SK-N-SH (cell line): ENCODE results near the gene XPR1. TPM values are rescaled to one million over a fixed set of nuclear protein-coding genes. Genes with fewer than 3 reads are reported as not detected.

Experiments used
- CTCF ChIA-PET: fragments of 300-600, 350-600 bp; formaldehyde crosslinking; extraction: SDS; loops from one replicate; lab custom pipeline; 2021; lab: Yijun Ruan, JAX
- POLR2A ChIA-PET: fragments of 350-600 bp; sonication (Branson Sonifier 250); formaldehyde crosslinking; extraction: SDS; loops from one replicate; lab custom pipeline; 2020; ENCODE audit warnings: antibody characterized with exemption, inconsistent platforms; lab: Yijun Ruan, JAX
- DNase-seq: peaks from one replicate; pipeline ENCODE4 v3.0.0; 2012
- H2AFZ ChIP-seq: fragments of 200-600 bp; sonication (generic); 2 replicates; pipeline ENCODE4 v1.8.1; 2016; ENCODE audit warnings: antibody characterized with exemption, mild to moderate bottlenecking, low read depth
- H3F3A ChIP-seq: fragments of 200-600 bp; sonication (generic); replicated peaks from 2 replicates; pipeline ENCODE3; 2016; ENCODE audit warnings: antibody characterized with exemption, mild to moderate bottlenecking; ENCODE audit not compliant: insufficient read depth
- H3K27ac ChIP-seq, 2 experiments: fragments of 200-500 bp in 1 of 2; fragments of 200-600 bp in 1 of 2; sonication (Bioruptor generic) in 1 of 2; sonication (generic), shearing (Covaris generic) in 1 of 2; 2 replicates each; pipeline versions ENCODE4 v1.5.1 to v1.6.1; 2014 to 2016; ENCODE audit warnings: low read depth in 2 of 2, inconsistent platforms in 1 of 2, low read length in 1 of 2, mild to moderate bottlenecking in 1 of 2, mixed read lengths in 1 of 2
- H3K27me3 ChIP-seq: fragments of 200-600 bp; sonication (generic), shearing (Covaris generic); 2 replicates; pipeline ENCODE4 v1.6.1; 2016; ENCODE audit warnings: mixed run types; ENCODE audit not compliant: insufficient read depth
- H3K36me3 ChIP-seq, 2 experiments: fragments of 200-500 bp in 1 of 2; fragments of 200-600 bp in 1 of 2; sonication (Bioruptor generic) in 1 of 2; sonication (generic) in 1 of 2; replicated peaks in 1 of 2; 2 replicates each; pipeline versions ENCODE3 to v1.5.1; 2014 to 2016; ENCODE audit warnings: low read length in 1 of 2, mild to moderate bottlenecking in 1 of 2; ENCODE audit not compliant: insufficient read depth in 2 of 2, control insufficient read depth in 1 of 2
- H3K4me1 ChIP-seq, 2 experiments: fragments of 200-500 bp in 1 of 2; fragments of 200-600 bp in 1 of 2; sonication (Bioruptor generic) in 1 of 2; sonication (generic), shearing (Covaris generic) in 1 of 2; 2 replicates each; pipeline versions ENCODE4 v1.5.1 to v1.6.1; 2014 to 2016; ENCODE audit warnings: low read depth in 1 of 2, low read length in 1 of 2, mixed run types in 1 of 2; ENCODE audit not compliant: insufficient read depth in 2 of 2, control insufficient read depth in 1 of 2
- H3K4me2 ChIP-seq: fragments of 200-600 bp; sonication (generic), shearing (Covaris generic); 2 replicates; pipeline ENCODE4 v1.6.1; 2017; ENCODE audit warnings: mixed run types
- H3K4me3 ChIP-seq, 2 experiments: fragments of 200-500 bp in 1 of 2; fragments of 200-600 bp in 1 of 2; sonication (Bioruptor generic) in 1 of 2; sonication (generic), shearing (Covaris generic) in 1 of 2; 2 replicates each; pipeline versions ENCODE4 v1.5.1 to v1.8.1; 2014 to 2016; ENCODE audit warnings: low read depth in 2 of 2, inconsistent platforms in 1 of 2, low read length in 1 of 2, mild to moderate bottlenecking in 1 of 2, mixed read lengths in 1 of 2, moderate library complexity in 1 of 2
- H3K79me2 ChIP-seq: fragments of 200-600 bp; sonication (generic); 2 replicates; pipeline ENCODE4 v1.8.1; 2017; ENCODE audit warnings: mild to moderate bottlenecking; ENCODE audit not compliant: insufficient read depth
- H3K9ac ChIP-seq: fragments of 200-600 bp; sonication (generic); 2 replicates; pipeline ENCODE4 v1.6.1; 2017; ENCODE audit warnings: mixed run types
- H3K9me2 ChIP-seq: fragments of 200-600 bp; sonication (generic); 2 replicates; pipeline ENCODE4 v1.6.1; 2017; ENCODE audit warnings: mixed run types
- H3K9me3 ChIP-seq: fragments of 200-600 bp; sonication (generic); 2 replicates; pipeline ENCODE4 v1.6.1; 2017; ENCODE audit warnings: mixed run types, mild to moderate bottlenecking, moderate library complexity
- H4K20me1 ChIP-seq: fragments of 200-600 bp; sonication (generic); 2 replicates; pipeline ENCODE4 v1.6.1; 2017; ENCODE audit warnings: mild to moderate bottlenecking, mixed run types; ENCODE audit not compliant: insufficient read depth
- CHD2 ChIP-seq: fragments of 150-350 bp; IDR thresholded peaks from 2 replicates; pipeline ENCODE4 v1.6.1; 2018; ENCODE audit warnings: low read length; ENCODE audit not compliant: partially characterized antibody
- CTCF ChIP-seq: fragments of 200-600 bp; sonication (generic); IDR thresholded peaks from 2 replicates; pipeline ENCODE4 v1.6.1; 2017; ENCODE audit warnings: antibody characterized with exemption, mild to moderate bottlenecking, moderate library complexity
- EP300 ChIP-seq, 2 experiments: IDR thresholded peaks; 2 replicates each; pipeline versions ENCODE4 v1.4.0 to v1.6.1; 2012; ENCODE audit warnings: borderline replicate concordance in 1 of 2, low read depth in 1 of 2, low read length in 1 of 2
- FOSL2 ChIP-seq: IDR thresholded peaks from 2 replicates; pipeline ENCODE4 v1.4.0; 2012; ENCODE audit warnings: low read depth, mild to moderate bottlenecking, moderate library complexity, borderline replicate concordance
- GATA2 ChIP-seq: sonication (generic); formaldehyde crosslinking; IDR thresholded peaks from 2 replicates; pipeline ENCODE4 v1.5.0; 2020; ENCODE audit warnings: mild to moderate bottlenecking, missing genetic modification reagents
- MEF2A ChIP-seq: IDR thresholded peaks from 2 replicates; pipeline ENCODE4 v1.4.0; 2012; ENCODE audit warnings: low read depth, borderline replicate concordance
- MXI1 ChIP-seq: IDR thresholded peaks from 2 replicates; pipeline ENCODE4 v1.6.1; 2012; ENCODE audit warnings: mild to moderate bottlenecking, low read depth, low read length, improper control_type of control experiment
- NRF1 ChIP-seq: IDR thresholded peaks from 2 replicates; pipeline ENCODE4 v1.6.1; 2012; ENCODE audit warnings: low read depth, mild to moderate bottlenecking, low read length
- RCOR1 ChIP-seq: fragments of 150-350 bp; IDR thresholded peaks from 2 replicates; pipeline ENCODE4 v1.6.1; 2017; ENCODE audit warnings: antibody characterized with exemption, low read length
- RXRA ChIP-seq: IDR thresholded peaks from 2 replicates; pipeline ENCODE4 v1.4.0; 2012; ENCODE audit warnings: low read depth, mild to moderate bottlenecking, borderline replicate concordance
- SIN3A ChIP-seq: IDR thresholded peaks from 2 replicates; pipeline ENCODE4 v1.6.1; 2012; ENCODE audit warnings: low read depth, mild to moderate bottlenecking, low read length, moderate library complexity, borderline replicate concordance
- TAF1 ChIP-seq: IDR thresholded peaks from 2 replicates; pipeline ENCODE4 v1.6.1; 2012; ENCODE audit warnings: low read depth, mild to moderate bottlenecking, low read length, moderate library complexity, borderline replicate concordance
- TEAD4 ChIP-seq: IDR thresholded peaks from 2 replicates; pipeline ENCODE4 v1.4.0; 2012; ENCODE audit warnings: mild to moderate bottlenecking, borderline replicate concordance; ENCODE audit not compliant: insufficient read depth
- WGBS: methylation state at CpG from one replicate; pipeline ENCODE4 v1.1.6; 2017; ENCODE audit warnings: low lambda C conversion rate; 5-methylcytosine and 5-hydroxymethylcytosine counted together
- polyA plus RNA-seq, 3 experiments: library from polyadenylated mRNA; depleted of rRNA; stranded (reverse); fragments of >200 nt; gene quantifications; 2 replicates each; pipeline ENCODE4 v1.2.3, GENCODE V29; 2012
- TF ChIP-seq, protein P1 (sequence below): IDR thresholded peaks from 2 replicates; pipeline ENCODE4 v1.4.0; 2012; ENCODE audit warnings: low read depth, borderline replicate concordance
- TF ChIP-seq, protein P2 (sequence below): fragments of 150-350 bp; IDR thresholded peaks from 2 replicates; pipeline ENCODE4 v1.6.1; 2017; ENCODE audit warnings: antibody characterized with exemption, low read length, low read depth, borderline replicate concordance
- TF ChIP-seq, protein P3 (sequence below): IDR thresholded peaks from 2 replicates; pipeline ENCODE4; 2012
- TF ChIP-seq, protein P4 (sequence below): fragments of 150-350 bp; IDR thresholded peaks from 2 replicates; pipeline ENCODE4 v1.6.1; 2016; ENCODE audit warnings: mild to moderate bottlenecking, low read depth, low read length

XPR1 gene
- polyA plus RNA-seq, 1 of the 3 experiments (the other 2 are of a cell fraction), result 7.9 TPM

- CTCF ChIA-PET, result interaction anchor here (0.8 to 2.3 kb wide), 3 partner anchors 14 to 229 kb away, joined by 3 to 8 read pairs (median 3); no protein-coding TSS in a partner anchor
- TF ChIP-seq RCOR1 (no peak), TEAD4 (no peak), RXRA (no peak), EP300 (IDR thresholded peaks at IDR 0.05; ENCODE audit: borderline replicate concordance in 1 of 2, low read depth in 1 of 2, low read length in 1 of 2) (no peak), MEF2A (no peak), SIN3A (no peak)
- TF ChIP-seq, protein P1, sequence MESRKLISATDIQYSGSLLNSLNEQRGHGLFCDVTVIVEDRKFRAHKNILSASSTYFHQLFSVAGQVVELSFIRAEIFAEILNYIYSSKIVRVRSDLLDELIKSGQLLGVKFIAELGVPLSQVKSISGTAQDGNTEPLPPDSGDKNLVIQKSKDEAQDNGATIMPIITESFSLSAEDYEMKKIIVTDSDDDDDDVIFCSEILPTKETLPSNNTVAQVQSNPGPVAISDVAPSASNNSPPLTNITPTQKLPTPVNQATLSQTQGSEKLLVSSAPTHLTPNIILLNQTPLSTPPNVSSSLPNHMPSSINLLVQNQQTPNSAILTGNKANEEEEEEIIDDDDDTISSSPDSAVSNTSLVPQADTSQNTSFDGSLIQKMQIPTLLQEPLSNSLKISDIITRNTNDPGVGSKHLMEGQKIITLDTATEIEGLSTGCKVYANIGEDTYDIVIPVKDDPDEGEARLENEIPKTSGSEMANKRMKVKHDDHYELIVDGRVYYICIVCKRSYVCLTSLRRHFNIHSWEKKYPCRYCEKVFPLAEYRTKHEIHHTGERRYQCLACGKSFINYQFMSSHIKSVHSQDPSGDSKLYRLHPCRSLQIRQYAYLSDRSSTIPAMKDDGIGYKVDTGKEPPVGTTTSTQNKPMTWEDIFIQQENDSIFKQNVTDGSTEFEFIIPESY, result no peak
- TF ChIP-seq, protein P2, sequence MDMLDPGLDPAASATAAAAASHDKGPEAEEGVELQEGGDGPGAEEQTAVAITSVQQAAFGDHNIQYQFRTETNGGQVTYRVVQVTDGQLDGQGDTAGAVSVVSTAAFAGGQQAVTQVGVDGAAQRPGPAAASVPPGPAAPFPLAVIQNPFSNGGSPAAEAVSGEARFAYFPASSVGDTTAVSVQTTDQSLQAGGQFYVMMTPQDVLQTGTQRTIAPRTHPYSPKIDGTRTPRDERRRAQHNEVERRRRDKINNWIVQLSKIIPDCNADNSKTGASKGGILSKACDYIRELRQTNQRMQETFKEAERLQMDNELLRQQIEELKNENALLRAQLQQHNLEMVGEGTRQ, result no peak
- TF ChIP-seq, all 33 proteins: peak for 0
Measured at GRCh38 chr1:180912801-180913565, 281.2 kb downstream of the XPR1 start, which contains the start of gene KIAA1614. TSS of gene KIAA1614 (plus strand) at chr1:180912897. CDS start at chr1:180913244, 347 bp downstream.

DNA sequence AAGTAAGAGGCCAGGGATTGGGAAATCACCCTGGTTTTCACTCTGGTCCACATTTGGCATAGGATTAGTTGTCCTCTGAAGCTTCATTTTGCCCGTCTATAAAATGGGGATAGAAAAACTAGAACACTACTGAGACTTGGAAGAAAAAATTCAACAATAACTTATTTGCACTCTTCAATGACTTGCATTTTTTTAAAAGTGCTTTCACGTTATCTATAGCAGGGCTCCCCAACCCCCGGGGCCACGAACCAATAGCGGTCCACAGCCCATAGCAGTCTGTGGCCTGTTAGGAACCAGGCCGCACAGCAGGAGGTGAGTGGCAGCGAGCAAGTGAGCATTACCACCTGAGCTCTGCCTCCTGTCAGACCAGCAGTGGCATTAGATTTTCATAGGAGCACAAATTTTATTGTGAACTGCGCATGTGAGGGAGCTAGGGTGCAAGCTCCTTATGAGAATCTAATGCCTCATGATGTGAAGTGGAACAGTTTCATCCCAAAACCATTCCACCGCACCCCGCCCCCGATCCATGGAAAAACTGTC, 283.7 kb downstream of the XPR1 start:
- DNase-seq, result no peak
- H3K4me2 ChIP-seq, result no peak overlapping the region
- 88% methylated on average over 9 of the region's 11 CpGs for WGBS
- H3K9me2 ChIP-seq, result no peaks in the 10 kb centered on the region
- H3K9me3 ChIP-seq, result no peaks in the 10 kb centered on the region
- no peaks in the 10 kb centered on the region; a peak in 1 of 4 replicates for H3K4me1 ChIP-seq
- H2AFZ ChIP-seq, result no peak overlapping the region
- no peak overlapping the region for H3K4me3 ChIP-seq
- no peak overlapping the region for H3K9ac ChIP-seq
- no peaks in the 10 kb centered on the region for H3K36me3 ChIP-seq
- TF ChIP-seq, protein P3, sequence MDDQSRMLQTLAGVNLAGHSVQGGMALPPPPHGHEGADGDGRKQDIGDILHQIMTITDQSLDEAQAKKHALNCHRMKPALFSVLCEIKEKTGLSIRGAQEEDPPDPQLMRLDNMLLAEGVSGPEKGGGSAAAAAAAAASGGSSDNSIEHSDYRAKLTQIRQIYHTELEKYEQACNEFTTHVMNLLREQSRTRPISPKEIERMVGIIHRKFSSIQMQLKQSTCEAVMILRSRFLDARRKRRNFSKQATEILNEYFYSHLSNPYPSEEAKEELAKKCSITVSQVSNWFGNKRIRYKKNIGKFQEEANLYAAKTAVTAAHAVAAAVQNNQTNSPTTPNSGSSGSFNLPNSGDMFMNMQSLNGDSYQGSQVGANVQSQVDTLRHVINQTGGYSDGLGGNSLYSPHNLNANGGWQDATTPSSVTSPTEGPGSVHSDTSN, result no peak
- TF ChIP-seq CHD2 (no peak), TAF1 (no peak), FOSL2 (no peak), NRF1 (no peak), MXI1 (no peak), CTCF (no peak), GATA2 (CRISPR knock-in tag) (no peak)
- TF ChIP-seq, protein P4, sequence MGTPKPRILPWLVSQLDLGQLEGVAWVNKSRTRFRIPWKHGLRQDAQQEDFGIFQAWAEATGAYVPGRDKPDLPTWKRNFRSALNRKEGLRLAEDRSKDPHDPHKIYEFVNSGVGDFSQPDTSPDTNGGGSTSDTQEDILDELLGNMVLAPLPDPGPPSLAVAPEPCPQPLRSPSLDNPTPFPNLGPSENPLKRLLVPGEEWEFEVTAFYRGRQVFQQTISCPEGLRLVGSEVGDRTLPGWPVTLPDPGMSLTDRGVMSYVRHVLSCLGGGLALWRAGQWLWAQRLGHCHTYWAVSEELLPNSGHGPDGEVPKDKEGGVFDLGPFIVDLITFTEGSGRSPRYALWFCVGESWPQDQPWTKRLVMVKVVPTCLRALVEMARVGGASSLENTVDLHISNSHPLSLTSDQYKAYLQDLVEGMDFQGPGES, result no peak
- TF ChIP-seq, all 33 proteins: peak for 0
- no peaks in the 10 kb centered on the region for H3F3A ChIP-seq
- no peaks in the 10 kb centered on the region for H4K20me1 ChIP-seq
- H3K27me3 ChIP-seq, result no peaks in the 10 kb centered on the region
- H3K27ac ChIP-seq, result no peak overlapping the region
- ChIA-PET POLR2A (no interaction called here), CTCF (interaction anchor here (0.7 to 1.3 kb wide), 2 partner anchors 34 to 400 kb away, joined by 3 to 4 read pairs; no protein-coding TSS in a partner anchor)
- H3K79me2 ChIP-seq, result no peaks in the 10 kb centered on the region

More at GRCh38 chr1:180912801-180913565, 281.2 kb downstream of the XPR1 start, which contains the start of gene KIAA1614:
- 88% methylated on average over 27 of the region's 76 CpGs for WGBS
- H3F3A ChIP-seq, result no peaks in the 10 kb centered on the region
- H4K20me1 ChIP-seq, result no peaks in the 10 kb centered on the region
- H3K79me2 ChIP-seq, result no peaks in the 10 kb centered on the region
- peak; percentile 76 for DNase-seq
- no peaks in the 10 kb centered on the region for H3K9me2 ChIP-seq
- H3K27me3 ChIP-seq, result no peaks in the 10 kb centered on the region
- H3K9me3 ChIP-seq, result no peaks in the 10 kb centered on the region
- no peak within 1 kb of the TSS for H3K27ac ChIP-seq
- H3K4me2 ChIP-seq, result peak within 1 kb of the TSS; percentile 66
- H3K4me3 ChIP-seq, result peak within 1 kb of the TSS; percentile 48 to 51
- peak within 1 kb of the TSS; percentile 71 for H3K9ac ChIP-seq
- H3K4me1 ChIP-seq, result no peaks in the 10 kb centered on the region
- POLR2A ChIA-PET, result interaction anchor here (0.8 kb wide), 1 partner anchor 110 kb away, joined by 3 read pairs; the partner anchor contains the start of gene STX6
- H3K36me3 ChIP-seq, result no peaks in the 10 kb centered on the region
- H2AFZ ChIP-seq, result peak within 1 kb of the TSS; percentile 41; the same call in 1 of the 2 replicates
